ENCODE data around the gene FGD5. TPM values are rescaled to one million over a fixed set of nuclear protein-coding genes. Genes with fewer than 3 reads are reported as not detected.

FGD5 gene
- total and polyA plus RNA-seq, 9 of the 15 experiments (the other 6 are each of a cell fraction or from before 2014, with no cell fraction given): 0.18 TPM; not detected in 8

DNA sequence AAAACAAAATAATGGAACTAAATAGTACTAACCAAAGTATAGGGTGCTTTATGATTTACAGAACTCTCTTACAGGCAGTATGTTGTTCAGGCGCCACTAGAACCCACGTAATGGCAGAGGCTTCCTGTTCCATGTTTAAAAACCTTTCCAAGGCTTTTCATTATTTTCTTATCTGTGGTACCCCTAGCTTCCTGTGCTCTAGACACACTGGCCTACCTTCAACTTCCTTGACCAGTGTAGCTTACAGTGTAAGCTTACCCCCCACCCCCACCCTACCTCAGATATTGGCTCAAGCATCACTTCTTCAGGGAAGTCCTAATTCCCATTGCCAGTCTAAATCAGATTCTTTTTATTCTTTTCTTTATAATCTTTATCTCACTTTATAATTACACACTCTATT, 131.5 kb downstream of the FGD5 start (continued):
- no peak for TF ChIP-seq LARP7 (IDR thresholded peaks at IDR 0.05)
- no peak for TF ChIP-seq GABPB1 (CRISPR knock-in tag; IDR thresholded peaks at IDR 0.05)
- no peak for TF ChIP-seq MAFK (IDR thresholded peaks at IDR 0.05; ENCODE audit: low read length)
- no peak for TF ChIP-seq HDAC8 (tag; IDR thresholded peaks at IDR 0.05)
- TF ChIP-seq, protein P1, sequence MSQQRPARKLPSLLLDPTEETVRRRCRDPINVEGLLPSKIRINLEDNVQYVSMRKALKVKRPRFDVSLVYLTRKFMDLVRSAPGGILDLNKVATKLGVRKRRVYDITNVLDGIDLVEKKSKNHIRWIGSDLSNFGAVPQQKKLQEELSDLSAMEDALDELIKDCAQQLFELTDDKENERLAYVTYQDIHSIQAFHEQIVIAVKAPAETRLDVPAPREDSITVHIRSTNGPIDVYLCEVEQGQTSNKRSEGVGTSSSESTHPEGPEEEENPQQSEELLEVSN (IDR thresholded peaks at IDR 0.05; ENCODE audit: borderline replicate concordance in 1 of 2, extremely low read depth in 1 of 2, insufficient read depth in 1 of 2, insufficient read length in 1 of 2, low read depth in 1 of 2, low read length in 1 of 2, poor library complexity in 1 of 2, severe bottlenecking in 1 of 2): no peak
- no peak for TF ChIP-seq TAF9B (IDR thresholded peaks at IDR 0.05; ENCODE audit: partially characterized antibody)
- TF ChIP-seq ZC3H8 (IDR thresholded peaks at IDR 0.05): no peak
- TF ChIP-seq ZEB2 (IDR thresholded peaks at IDR 0.05): no peak
- peak; percentile 67 for TF ChIP-seq GABPA (tag; conservative IDR thresholded peaks at IDR 0.05; ENCODE audit: low read depth)
- 0 out of 2 replicates have a peak, but pooled peaks have one; percentile 27 for TF ChIP-seq EP300 (IDR thresholded peaks at IDR 0.05; ENCODE audit: low read length)
- TF ChIP-seq, protein P2, sequence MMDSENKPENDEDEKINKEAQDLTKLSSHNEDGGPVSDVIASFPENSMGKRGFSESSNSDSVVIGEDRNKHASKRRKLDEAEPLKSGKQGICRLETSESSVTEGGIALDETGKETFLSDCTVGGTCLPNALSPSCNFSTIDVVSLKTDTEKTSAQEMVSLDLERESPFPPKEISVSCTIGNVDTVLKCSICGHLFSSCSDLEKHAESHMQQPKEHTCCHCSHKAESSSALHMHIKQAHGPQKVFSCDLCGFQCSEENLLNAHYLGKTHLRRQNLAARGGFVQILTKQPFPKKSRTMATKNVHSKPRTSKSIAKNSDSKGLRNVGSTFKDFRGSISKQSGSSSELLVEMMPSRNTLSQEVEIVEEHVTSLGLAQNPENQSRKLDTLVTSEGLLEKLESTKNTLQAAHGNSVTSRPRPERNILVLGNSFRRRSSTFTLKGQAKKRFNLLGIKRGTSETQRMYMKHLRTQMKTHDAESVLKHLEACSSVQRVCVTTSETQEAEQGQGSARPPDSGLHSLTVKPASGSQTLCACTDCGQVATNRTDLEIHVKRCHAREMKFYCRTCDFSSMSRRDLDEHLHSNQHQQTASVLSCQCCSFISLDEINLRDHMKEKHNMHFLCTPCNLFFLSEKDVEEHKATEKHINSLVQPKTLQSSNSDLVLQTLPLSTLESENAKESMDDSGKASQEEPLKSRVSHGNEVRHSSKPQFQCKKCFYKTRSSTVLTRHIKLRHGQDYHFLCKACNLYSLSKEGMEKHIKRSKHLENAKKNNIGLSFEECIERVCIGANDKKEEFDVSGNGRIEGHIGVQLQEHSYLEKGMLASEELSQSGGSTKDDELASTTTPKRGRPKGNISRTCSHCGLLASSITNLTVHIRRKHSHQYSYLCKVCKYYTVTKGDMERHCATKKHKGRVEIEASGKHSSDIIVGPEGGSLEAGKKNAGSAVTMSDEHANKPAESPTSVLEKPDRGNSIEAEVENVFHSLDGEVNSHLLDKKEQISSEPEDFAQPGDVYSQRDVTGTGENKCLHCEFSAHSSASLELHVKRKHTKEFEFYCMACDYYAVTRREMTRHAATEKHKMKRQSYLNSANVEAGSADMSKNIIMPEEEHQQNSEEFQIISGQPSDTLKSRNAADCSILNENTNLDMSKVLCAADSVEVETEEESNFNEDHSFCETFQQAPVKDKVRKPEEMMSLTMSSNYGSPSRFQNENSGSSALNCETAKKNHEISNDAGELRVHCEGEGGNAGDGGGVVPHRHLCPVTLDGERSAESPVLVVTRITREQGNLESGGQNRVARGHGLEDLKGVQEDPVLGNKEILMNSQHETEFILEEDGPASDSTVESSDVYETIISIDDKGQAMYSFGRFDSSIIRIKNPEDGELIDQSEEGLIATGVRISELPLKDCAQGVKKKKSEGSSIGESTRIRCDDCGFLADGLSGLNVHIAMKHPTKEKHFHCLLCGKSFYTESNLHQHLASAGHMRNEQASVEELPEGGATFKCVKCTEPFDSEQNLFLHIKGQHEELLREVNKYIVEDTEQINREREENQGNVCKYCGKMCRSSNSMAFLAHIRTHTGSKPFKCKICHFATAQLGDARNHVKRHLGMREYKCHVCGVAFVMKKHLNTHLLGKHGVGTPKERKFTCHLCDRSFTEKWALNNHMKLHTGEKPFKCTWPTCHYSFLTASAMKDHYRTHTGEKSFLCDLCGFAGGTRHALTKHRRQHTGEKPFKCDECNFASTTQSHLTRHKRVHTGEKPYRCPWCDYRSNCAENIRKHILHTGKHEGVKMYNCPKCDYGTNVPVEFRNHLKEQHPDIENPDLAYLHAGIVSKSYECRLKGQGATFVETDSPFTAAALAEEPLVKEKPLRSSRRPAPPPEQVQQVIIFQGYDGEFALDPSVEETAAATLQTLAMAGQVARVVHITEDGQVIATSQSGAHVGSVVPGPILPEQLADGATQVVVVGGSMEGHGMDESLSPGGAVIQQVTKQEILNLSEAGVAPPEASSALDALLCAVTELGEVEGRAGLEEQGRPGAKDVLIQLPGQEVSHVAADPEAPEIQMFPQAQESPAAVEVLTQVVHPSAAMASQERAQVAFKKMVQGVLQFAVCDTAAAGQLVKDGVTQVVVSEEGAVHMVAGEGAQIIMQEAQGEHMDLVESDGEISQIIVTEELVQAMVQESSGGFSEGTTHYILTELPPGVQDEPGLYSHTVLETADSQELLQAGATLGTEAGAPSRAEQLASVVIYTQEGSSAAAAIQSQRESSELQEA (IDR thresholded peaks at IDR 0.05; ENCODE audit: low read depth): no peak
- TF ChIP-seq RFX7 (CRISPR knock-in tag; IDR thresholded peaks at IDR 0.05): no peak
- TF ChIP-seq RB1 (IDR thresholded peaks at IDR 0.05; ENCODE audit: low read depth): no peak
- TF ChIP-seq, protein P3, sequence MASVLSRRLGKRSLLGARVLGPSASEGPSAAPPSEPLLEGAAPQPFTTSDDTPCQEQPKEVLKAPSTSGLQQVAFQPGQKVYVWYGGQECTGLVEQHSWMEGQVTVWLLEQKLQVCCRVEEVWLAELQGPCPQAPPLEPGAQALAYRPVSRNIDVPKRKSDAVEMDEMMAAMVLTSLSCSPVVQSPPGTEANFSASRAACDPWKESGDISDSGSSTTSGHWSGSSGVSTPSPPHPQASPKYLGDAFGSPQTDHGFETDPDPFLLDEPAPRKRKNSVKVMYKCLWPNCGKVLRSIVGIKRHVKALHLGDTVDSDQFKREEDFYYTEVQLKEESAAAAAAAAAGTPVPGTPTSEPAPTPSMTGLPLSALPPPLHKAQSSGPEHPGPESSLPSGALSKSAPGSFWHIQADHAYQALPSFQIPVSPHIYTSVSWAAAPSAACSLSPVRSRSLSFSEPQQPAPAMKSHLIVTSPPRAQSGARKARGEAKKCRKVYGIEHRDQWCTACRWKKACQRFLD (CRISPR knock-in tag; IDR thresholded peaks at IDR 0.05): no peak
- no peak for TF ChIP-seq SOX6 (IDR thresholded peaks at IDR 0.05)
- no peak for TF ChIP-seq U2AF1 (optimal IDR thresholded peaks at IDR 0.05; ENCODE audit: low read depth, low read length)

All from K562 (cell line).